Mesenchymal stem cell (in vitro differentiated cells and primary cell): ENCODE measurements around the gene GAS6.

Experiments used
- DNase-seq: peaks from one replicate; pipeline ENCODE4 v3.0.0-alpha.2; 2013
- H2AFZ ChIP-seq: one replicate; pipeline ENCODE4 v1.6.1; 2013; ENCODE audit warnings: low read depth, mild to moderate bottlenecking, control low read depth, inconsistent platforms, low read length, moderate library complexity
- H2AK5ac ChIP-seq: 2 replicates; pipeline ENCODE4 v1.6.1; 2013; ENCODE audit warnings: low read length, moderate library complexity, mild to moderate bottlenecking, inconsistent platforms; ENCODE audit not compliant: severe bottlenecking
- H2BK120ac ChIP-seq: one replicate; pipeline ENCODE4 v1.6.1; 2013; ENCODE audit warnings: low read depth, mild to moderate bottlenecking, inconsistent platforms, low read length, moderate library complexity
- H2BK12ac ChIP-seq, 2 experiments: one replicate each; pipeline ENCODE4 v1.6.1; 2013; ENCODE audit warnings: inconsistent platforms in 2 of 2, low read length in 2 of 2, mild to moderate bottlenecking in 2 of 2, moderate library complexity in 2 of 2, control low read depth in 1 of 2
- H2BK15ac ChIP-seq: one replicate; pipeline ENCODE4 v1.6.1; 2013; ENCODE audit warnings: mild to moderate bottlenecking, low read depth, inconsistent platforms; ENCODE audit not compliant: poor library complexity, severe bottlenecking
- H2BK5ac ChIP-seq: 2 replicates; pipeline ENCODE4 v1.6.1; 2013; ENCODE audit warnings: low read depth, mild to moderate bottlenecking, low read length, control low read depth, inconsistent platforms; ENCODE audit not compliant: poor library complexity, severe bottlenecking
- H3K14ac ChIP-seq, 2 experiments: one replicate each; pipeline ENCODE4 v1.6.1; 2013; ENCODE audit warnings: inconsistent platforms in 2 of 2, low read length in 2 of 2, control low read depth in 1 of 2, mild to moderate bottlenecking in 1 of 2, moderate library complexity in 1 of 2
- H3K18ac ChIP-seq, 2 experiments: one replicate each; pipeline ENCODE4 v1.6.1; 2013; ENCODE audit warnings: inconsistent platforms in 2 of 2, low read length in 2 of 2, control low read depth in 1 of 2, low read depth in 1 of 2, mild to moderate bottlenecking in 1 of 2
- H3K23ac ChIP-seq, 2 experiments: one replicate each; pipeline ENCODE4 v1.6.1; 2013; ENCODE audit warnings: inconsistent platforms in 2 of 2, low read length in 2 of 2, mild to moderate bottlenecking in 2 of 2, moderate library complexity in 2 of 2, control low read depth in 1 of 2
- H3K27ac ChIP-seq: 2 replicates; pipeline ENCODE4 v1.5.1; 2013; ENCODE audit warnings: mild to moderate bottlenecking, moderate library complexity, low read length, control low read depth, inconsistent platforms; ENCODE audit not compliant: poor library complexity, severe bottlenecking
- H3K27me3 ChIP-seq, 2 experiments: 2 replicates each; pipeline versions ENCODE4 v1.6.1 to v1.7.0; 2013; ENCODE audit warnings: low read length in 2 of 2, mild to moderate bottlenecking in 2 of 2, moderate library complexity in 2 of 2, control low read depth in 1 of 2, inconsistent platforms in 1 of 2; ENCODE audit not compliant: control insufficient read depth in 1 of 2, insufficient read depth in 1 of 2
- H3K36me3 ChIP-seq, 2 experiments: 2 replicates each; pipeline versions ENCODE4 v1.6.1 to v1.7.0; 2013; ENCODE audit warnings: low read length in 2 of 2, control low read depth in 1 of 2, inconsistent platforms in 1 of 2, low read depth in 1 of 2, mild to moderate bottlenecking in 1 of 2; ENCODE audit not compliant: insufficient read depth in 2 of 2, control insufficient read depth in 1 of 2
- H3K4ac ChIP-seq, 2 experiments: one replicate each; pipeline ENCODE4 v1.6.1; 2013; ENCODE audit warnings: inconsistent platforms in 2 of 2, low read length in 2 of 2, mild to moderate bottlenecking in 2 of 2, moderate library complexity in 2 of 2, control low read depth in 1 of 2, low read depth in 1 of 2
- H3K4me1 ChIP-seq: 2 replicates; pipeline ENCODE4 v1.6.1; 2013; ENCODE audit warnings: low read depth, low read length, control low read depth; ENCODE audit not compliant: control insufficient read depth, insufficient read depth
- H3K4me2 ChIP-seq: 2 replicates; pipeline ENCODE4 v1.6.1; 2013; ENCODE audit warnings: low read length, mild to moderate bottlenecking, inconsistent platforms; ENCODE audit not compliant: poor library complexity, severe bottlenecking
- H3K4me3 ChIP-seq, 2 experiments: 2 replicates each; pipeline versions ENCODE4 v1.5.1 to v1.7.0; 2013; ENCODE audit warnings: low read length in 2 of 2, mild to moderate bottlenecking in 2 of 2, control low read depth in 1 of 2, low read depth in 1 of 2; ENCODE audit not compliant: insufficient read depth in 1 of 2
- H3K79me1 ChIP-seq: replicated peaks from 2 replicates; pipeline ENCODE4 v1.6.1; 2013; ENCODE audit warnings: mild to moderate bottlenecking, control low read depth, low read length, inconsistent platforms; ENCODE audit not compliant: poor library complexity, severe bottlenecking
- H3K9ac ChIP-seq: 2 replicates; pipeline ENCODE4 v1.7.0; 2013; ENCODE audit warnings: mild to moderate bottlenecking, low read length, moderate library complexity
- H3K9me3 ChIP-seq: 2 replicates; pipeline ENCODE4 v1.7.0; 2013; ENCODE audit warnings: mild to moderate bottlenecking, low read length; ENCODE audit not compliant: control insufficient read depth
- H4K8ac ChIP-seq: one replicate; pipeline ENCODE4 v1.6.1; 2013; ENCODE audit warnings: inconsistent platforms, mild to moderate bottlenecking, low read length, moderate library complexity
- H4K91ac ChIP-seq: one replicate; pipeline ENCODE4 v1.6.1; 2013; ENCODE audit warnings: mild to moderate bottlenecking, low read length, inconsistent platforms
- WGBS: methylation state at CpG from one replicate; pipeline ENCODE4 v1.1.7; 2013; ENCODE audit warnings: mixed read lengths; 5-methylcytosine and 5-hydroxymethylcytosine counted together

GAS6 gene

GRCh38 chr13:113907635-113908617 lies 44.0 kb upstream of the GAS6 start:
- H2AFZ ChIP-seq = no peak overlapping the region
- H4K91ac ChIP-seq = peak overlapping the region; percentile 92
- H3K9ac ChIP-seq = peak overlapping the region; percentile 6
- H2BK120ac ChIP-seq = peak overlapping the region; percentile 3
- peaks cover 11% of the 10 kb centered on the region for H3K4me1 ChIP-seq
- peak overlapping the region in 1 of 2 experiments; percentile 13 for H3K4ac ChIP-seq
- H3K23ac ChIP-seq = no peak overlapping the region
- peak overlapping the region; percentile 93 for H2BK15ac ChIP-seq
- peak overlapping the region; percentile 93 for H2AK5ac ChIP-seq
- H2BK12ac ChIP-seq = peak overlapping the region; percentile 18 to 54
- H2BK5ac ChIP-seq = peak overlapping the region; percentile 93
- no peaks in the 10 kb centered on the region for H3K36me3 ChIP-seq
- no peak overlapping the region for H3K14ac ChIP-seq
- WGBS = 33% methylated on average over 14 of the region's 17 CpGs
- peak; percentile 64 for DNase-seq
- peaks cover 9% of the 10 kb centered on the region for H3K9me3 ChIP-seq
- H3K27me3 ChIP-seq = no peaks in the 10 kb centered on the region
- no peaks in the 10 kb centered on the region for H3K79me1 ChIP-seq
- peak overlapping the region; percentile 17 for H3K4me2 ChIP-seq
- peak overlapping the region; percentile 94 for H3K27ac ChIP-seq
- peak overlapping the region; percentile 87 for H4K8ac ChIP-seq
- H3K4me3 ChIP-seq = peak overlapping the region in 1 of 2 experiments; percentile 56
- H3K18ac ChIP-seq = peak overlapping the region in 1 of 2 experiments; percentile 84

DNA sequence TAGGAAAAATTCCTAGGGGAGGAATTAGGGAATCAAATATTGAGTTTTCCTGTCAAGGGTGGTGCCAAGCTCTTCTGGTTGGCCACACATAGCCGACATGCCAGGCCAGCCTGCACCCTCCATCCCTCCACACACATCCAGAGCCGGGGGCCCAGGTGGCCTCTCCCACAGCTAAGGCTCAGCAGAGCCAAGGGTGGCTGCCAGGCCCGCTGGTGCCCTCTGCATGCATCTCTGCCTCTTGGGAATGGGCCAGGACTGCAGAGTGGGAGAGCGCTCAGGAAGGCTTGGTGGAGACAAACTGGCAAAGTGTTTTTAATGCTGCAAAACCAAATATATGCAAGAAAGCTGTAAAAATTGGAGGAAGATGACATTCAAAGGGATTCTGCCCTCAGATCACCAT lies 42.7 kb upstream of the GAS6 start:
- Histone ChIP-seq H3K14ac (peak overlapping the region in 1 of 2 experiments; percentile 35), H2AK5ac (peak overlapping the region; percentile 10), H3K27me3 (no peaks in the 10 kb centered on the region), H3K4me2 (no peak overlapping the region), H3K18ac (peak overlapping the region in 1 of 2 experiments; percentile 61), H3K4me3 (no peak overlapping the region), H3K23ac (peak overlapping the region in 1 of 2 experiments; percentile 94), H3K9me3 (peaks cover 7% of the 10 kb centered on the region), H3K27ac (peak overlapping the region; percentile 7), H4K8ac (no peak overlapping the region), H3K79me1 (no peaks in the 10 kb centered on the region), H2BK15ac (no peak overlapping the region), H2AFZ (no peak overlapping the region), H2BK5ac (no peak overlapping the region), H3K4ac (no peak overlapping the region), H3K4me1 (peaks cover 11% of the 10 kb centered on the region), H2BK12ac (peak overlapping the region in 1 of 2 experiments; percentile 97), H2BK120ac (no peak overlapping the region), H3K9ac (no peak overlapping the region), H4K91ac (peak overlapping the region; percentile 1), H3K36me3 (no peaks in the 10 kb centered on the region)
- WGBS = 95% methylated on average over 4 of the region's 4 CpGs
- no peak for DNase-seq

DNA sequence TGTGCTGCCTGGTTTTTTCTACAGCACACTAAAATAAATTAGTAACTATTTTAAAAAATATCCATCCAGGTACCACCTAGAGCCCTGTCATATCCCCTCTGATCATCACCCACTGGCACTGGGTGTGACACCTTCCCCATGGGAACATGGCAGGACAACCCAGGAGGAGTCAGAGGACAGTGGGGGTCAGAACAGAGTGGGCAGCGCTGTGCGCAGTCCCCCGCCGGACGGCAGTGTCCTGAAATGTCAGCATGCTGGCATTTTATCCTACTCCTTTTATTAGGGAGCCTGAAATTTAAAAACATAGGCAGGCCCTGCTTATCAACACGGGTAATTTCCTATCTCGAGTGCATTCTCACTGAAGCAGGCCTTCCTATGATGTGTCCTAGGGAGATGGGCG lies 42.1 kb upstream of the GAS6 start:
- no peak overlapping the region for H3K14ac ChIP-seq
- WGBS = 84% methylated on average over 8 of the region's 8 CpGs
- H2AK5ac ChIP-seq = peak overlapping the region; percentile 69

DNA sequence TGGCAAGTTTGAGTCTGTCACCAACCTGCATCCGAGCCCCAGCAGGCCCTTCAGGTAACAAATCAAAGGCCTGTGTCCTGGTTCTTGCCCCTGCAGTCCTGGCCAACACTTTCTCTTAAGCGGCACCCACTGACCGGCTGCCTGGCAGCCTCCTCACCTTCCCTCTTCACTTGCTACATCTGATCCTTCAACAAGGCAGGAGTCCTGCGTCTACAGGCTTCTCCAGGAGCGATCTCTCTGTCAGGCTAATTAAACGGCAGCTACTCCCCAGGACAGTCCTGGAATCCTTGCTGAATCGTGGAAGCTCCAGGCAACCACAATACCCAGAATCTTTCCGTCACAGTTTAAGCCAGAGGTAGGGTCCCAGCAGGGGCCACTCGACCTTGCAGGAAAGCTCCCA lies 41.1 kb upstream of the GAS6 start:
- Histone ChIP-seq H2BK120ac (no peak overlapping the region), H3K14ac (no peak overlapping the region), H3K4ac (no peak overlapping the region), H3K27me3 (no peaks in the 10 kb centered on the region), H2BK15ac (no peak overlapping the region), H4K8ac (peak overlapping the region; percentile 3), H3K4me1 (peaks cover 18% of the 10 kb centered on the region), H3K4me3 (no peak overlapping the region), H2BK5ac (no peak overlapping the region), H2BK12ac (peak overlapping the region; percentile 61 to 72), H3K36me3 (no peaks in the 10 kb centered on the region), H2AFZ (no peak overlapping the region), H3K18ac (peak overlapping the region in 1 of 2 experiments; percentile 58), H3K23ac (peak overlapping the region in 1 of 2 experiments; percentile 28), H3K27ac (no peak overlapping the region), H3K4me2 (no peak overlapping the region), H3K9ac (no peak overlapping the region), H4K91ac (no peak overlapping the region), H3K9me3 (no peaks in the 10 kb centered on the region), H3K79me1 (no peaks in the 10 kb centered on the region), H2AK5ac (peak overlapping the region; percentile 95)
- DNase-seq = no peak
- 95% methylated on average over 9 of the region's 9 CpGs for WGBS

More for the DNA sequence above, 42.1 kb upstream of the GAS6 start:
- Histone ChIP-seq H3K9me3 (peaks cover under 1% of the 10 kb centered on the region), H2AFZ (no peak overlapping the region), H3K4me2 (no peak overlapping the region), H3K23ac (no peak overlapping the region), H3K4me1 (peaks cover 13% of the 10 kb centered on the region), H3K36me3 (no peaks in the 10 kb centered on the region), H3K27ac (peak overlapping the region; percentile 18), H2BK12ac (peak overlapping the region; percentile 8 to 92), H2BK15ac (no peak overlapping the region), H3K18ac (peak overlapping the region in 1 of 2 experiments; percentile 78), H4K8ac (no peak overlapping the region), H4K91ac (peak overlapping the region; percentile 66), H3K4me3 (no peak overlapping the region), H3K4ac (no peak overlapping the region), H3K79me1 (no peaks in the 10 kb centered on the region), H2BK5ac (no peak overlapping the region), H2BK120ac (peak overlapping the region; percentile 69), H3K27me3 (no peaks in the 10 kb centered on the region), H3K9ac (no peak overlapping the region)
- no peak for DNase-seq
